ENCODE measurements around the gene ARPC2. TPM values are rescaled to one million over a fixed set of nuclear protein-coding genes. Genes with fewer than 3 reads are reported as not detected.

Gene ARPC2
- total and polyA plus RNA-seq, 2 donors, result 292 to 368 TPM

GRCh38 chr2:218293715-218294429 lies 76.9 kb downstream of the ARPC2 start:
- DNase-seq (ENCODE audit: low read depth in 6 of 9, low spot score in 9 of 9), result no peak
- H3K4me3 ChIP-seq (ENCODE audit: low read length in 2 of 2), result no peak overlapping the region
- no peaks in the 10 kb centered on the region for H3K9me3 ChIP-seq (ENCODE audit: control insufficient read depth in 2 of 2, insufficient read depth in 1 of 2, low read length in 1 of 2)
- H3K4me1 ChIP-seq (ENCODE audit: control insufficient read depth in 2 of 2, insufficient read depth in 2 of 2, low read length in 2 of 2), result peaks cover 26 to 42% of the 10 kb centered on the region in 2 donors
- 73% methylated on average over 5 of the region's 5 CpGs for WGBS
- no peak overlapping the region for H3K27ac ChIP-seq (ENCODE audit: low read depth in 1 of 2, low read length in 1 of 2)
- H3K36me3 ChIP-seq (ENCODE audit: control insufficient read depth in 2 of 2, insufficient read depth in 2 of 2, low read length in 1 of 2), result no peaks in the 10 kb centered on the region
- no peaks in the 10 kb centered on the region for H3K27me3 ChIP-seq (ENCODE audit: control insufficient read depth in 2 of 2, insufficient read depth in 1 of 2, low read length in 1 of 2)

- Histone ChIP-seq H3K27me3 (ENCODE audit: control insufficient read depth in 2 of 2, insufficient read depth in 1 of 2, low read length in 1 of 2) (no peaks in the 10 kb centered on the region), H3K4me1 (ENCODE audit: control insufficient read depth in 2 of 2, insufficient read depth in 2 of 2, low read length in 2 of 2) (peaks cover 26 to 35% of the 10 kb centered on the region in 2 donors), H3K4me3 (ENCODE audit: low read length in 2 of 2) (no peak overlapping the region), H3K27ac (ENCODE audit: low read depth in 1 of 2, low read length in 1 of 2) (peak overlapping the region in 1 of 2 donors; percentile 60), H3K36me3 (ENCODE audit: control insufficient read depth in 2 of 2, insufficient read depth in 2 of 2, low read length in 1 of 2) (no peaks in the 10 kb centered on the region), H3K9me3 (ENCODE audit: control insufficient read depth in 2 of 2, insufficient read depth in 1 of 2, low read length in 1 of 2) (no peaks in the 10 kb centered on the region)
- 91% methylated on average over 5 of the region's 5 CpGs for WGBS
- DNase-seq (ENCODE audit: low read depth in 6 of 9, low spot score in 9 of 9), result no peak
Observed at GRCh38 chr2:218294430-218295022, 77.5 kb downstream of the ARPC2 start.

DNA sequence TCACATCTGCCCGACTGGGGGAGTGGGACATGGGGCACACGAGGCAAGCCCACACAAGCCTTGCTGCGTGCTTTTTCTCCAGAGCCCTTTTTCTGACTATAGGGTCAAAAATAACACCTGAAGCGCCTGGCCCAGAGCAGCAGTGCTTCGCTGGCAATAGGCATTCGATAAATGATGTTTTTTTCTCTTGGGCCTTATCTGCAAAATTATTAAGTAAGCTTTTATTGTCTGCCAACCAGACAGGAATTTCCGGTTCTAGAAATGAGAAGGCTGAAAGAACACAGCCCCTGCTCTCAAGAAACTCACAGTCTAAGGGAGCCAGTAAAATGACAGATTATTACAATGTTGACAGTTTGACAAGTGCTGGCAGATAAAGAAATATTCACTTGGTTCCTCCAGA lies 78.0 kb downstream of the ARPC2 start:
- no peak for DNase-seq (ENCODE audit: low read depth in 6 of 9, low spot score in 9 of 9)
- Histone ChIP-seq H3K27me3 (ENCODE audit: control insufficient read depth in 2 of 2, insufficient read depth in 1 of 2, low read length in 1 of 2) (no peaks in the 10 kb centered on the region), H3K4me1 (ENCODE audit: control insufficient read depth in 2 of 2, insufficient read depth in 2 of 2, low read length in 2 of 2) (peaks cover 21 to 30% of the 10 kb centered on the region in 2 donors), H3K27ac (ENCODE audit: low read depth in 1 of 2, low read length in 1 of 2) (peak overlapping the region in 1 of 2 donors; percentile 60), H3K9me3 (ENCODE audit: control insufficient read depth in 2 of 2, insufficient read depth in 1 of 2, low read length in 1 of 2) (no peaks in the 10 kb centered on the region), H3K4me3 (ENCODE audit: low read length in 2 of 2) (no peak overlapping the region), H3K36me3 (ENCODE audit: control insufficient read depth in 2 of 2, insufficient read depth in 2 of 2, low read length in 1 of 2) (no peaks in the 10 kb centered on the region)
- 95% methylated on average over 7 of the region's 7 CpGs for WGBS

DNA sequence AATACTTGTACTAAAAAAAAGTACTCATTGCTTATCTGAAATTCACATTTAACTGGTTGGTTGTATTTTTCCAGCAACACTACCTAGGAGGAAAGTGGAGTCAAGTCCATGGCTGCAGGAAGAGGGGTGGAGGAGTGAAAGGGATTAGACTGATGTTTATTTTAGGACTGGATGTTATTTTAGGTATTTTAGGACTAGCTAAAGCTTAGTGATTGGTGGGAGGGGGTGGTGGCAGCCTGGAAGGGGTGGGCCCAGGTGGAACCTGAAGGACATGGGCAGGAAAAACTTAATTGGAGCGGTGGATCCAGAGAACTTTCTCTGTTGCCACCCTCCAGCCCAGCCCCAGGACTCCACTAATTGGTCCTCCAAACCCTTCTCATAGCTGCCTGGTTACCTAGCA lies 79.2 kb downstream of the ARPC2 start:
- WGBS, result 93% methylated on average over 1 of the region's 1 CpG
- Histone ChIP-seq H3K9me3 (ENCODE audit: control insufficient read depth in 2 of 2, insufficient read depth in 1 of 2, low read length in 1 of 2) (no peaks in the 10 kb centered on the region), H3K4me1 (ENCODE audit: control insufficient read depth in 2 of 2, insufficient read depth in 2 of 2, low read length in 2 of 2) (peaks cover 9 to 21% of the 10 kb centered on the region in 2 donors), H3K27me3 (ENCODE audit: control insufficient read depth in 2 of 2, insufficient read depth in 1 of 2, low read length in 1 of 2) (no peaks in the 10 kb centered on the region), H3K36me3 (ENCODE audit: control insufficient read depth in 2 of 2, insufficient read depth in 2 of 2, low read length in 1 of 2) (no peaks in the 10 kb centered on the region), H3K27ac (ENCODE audit: low read depth in 1 of 2, low read length in 1 of 2) (no peak overlapping the region), H3K4me3 (ENCODE audit: low read length in 2 of 2) (no peak overlapping the region)
- DNase-seq (ENCODE audit: low read depth in 6 of 9, low spot score in 9 of 9), result no peak

- no peak for DNase-seq (ENCODE audit: low read depth in 6 of 9, low spot score in 9 of 9)
- no peaks in the 10 kb centered on the region for H3K9me3 ChIP-seq (ENCODE audit: control insufficient read depth in 2 of 2, insufficient read depth in 1 of 2, low read length in 1 of 2)
- H3K4me1 ChIP-seq (ENCODE audit: control insufficient read depth in 2 of 2, insufficient read depth in 2 of 2, low read length in 2 of 2), result peaks cover 3 to 15% of the 10 kb centered on the region in 2 donors
- H3K27ac ChIP-seq (ENCODE audit: low read depth in 1 of 2, low read length in 1 of 2), result no peak overlapping the region
- WGBS, result 93% methylated on average over 7 of the region's 7 CpGs
- no peak overlapping the region for H3K4me3 ChIP-seq (ENCODE audit: low read length in 2 of 2)
- no peaks in the 10 kb centered on the region for H3K36me3 ChIP-seq (ENCODE audit: control insufficient read depth in 2 of 2, insufficient read depth in 2 of 2, low read length in 1 of 2)
- H3K27me3 ChIP-seq (ENCODE audit: control insufficient read depth in 2 of 2, insufficient read depth in 1 of 2, low read length in 1 of 2), result no peaks in the 10 kb centered on the region
Observed at GRCh38 chr2:218296847-218297246, 79.9 kb downstream of the ARPC2 start.

- DNase-seq (ENCODE audit: low read depth in 6 of 9, low spot score in 9 of 9), result no peak
- Histone ChIP-seq H3K27me3 (ENCODE audit: control insufficient read depth in 2 of 2, insufficient read depth in 1 of 2, low read length in 1 of 2) (no peaks in the 10 kb centered on the region), H3K36me3 (ENCODE audit: control insufficient read depth in 2 of 2, insufficient read depth in 2 of 2, low read length in 1 of 2) (no peaks in the 10 kb centered on the region), H3K4me1 (ENCODE audit: control insufficient read depth in 2 of 2, insufficient read depth in 2 of 2, low read length in 2 of 2) (peaks cover 2 to 10% of the 10 kb centered on the region in 2 donors), H3K9me3 (ENCODE audit: control insufficient read depth in 2 of 2, insufficient read depth in 1 of 2, low read length in 1 of 2) (no peaks in the 10 kb centered on the region), H3K4me3 (ENCODE audit: low read length in 2 of 2) (no peak overlapping the region), H3K27ac (ENCODE audit: low read depth in 1 of 2, low read length in 1 of 2) (no peak overlapping the region)
- WGBS, result 95% methylated on average over 6 of the region's 6 CpGs
Observed at GRCh38 chr2:218298314-218298875, 81.4 kb downstream of the ARPC2 start.

- Histone ChIP-seq H3K36me3 (ENCODE audit: control insufficient read depth in 2 of 2, insufficient read depth in 2 of 2, low read length in 1 of 2) (no peaks in the 10 kb centered on the region), H3K9me3 (ENCODE audit: control insufficient read depth in 2 of 2, insufficient read depth in 1 of 2, low read length in 1 of 2) (no peaks in the 10 kb centered on the region), H3K27ac (ENCODE audit: low read depth in 1 of 2, low read length in 1 of 2) (no peak overlapping the region), H3K4me1 (ENCODE audit: control insufficient read depth in 2 of 2, insufficient read depth in 2 of 2, low read length in 2 of 2) (peaks cover 0 to 4% of the 10 kb centered on the region in 2 donors), H3K27me3 (ENCODE audit: control insufficient read depth in 2 of 2, insufficient read depth in 1 of 2, low read length in 1 of 2) (no peaks in the 10 kb centered on the region), H3K4me3 (ENCODE audit: low read length in 2 of 2) (no peak overlapping the region)
- DNase-seq (ENCODE audit: low read depth in 6 of 9, low spot score in 9 of 9), result no peak
- WGBS, result 98% methylated on average over 4 of the region's 4 CpGs
Observed at GRCh38 chr2:218300141-218300540, 83.2 kb downstream of the ARPC2 start.

DNA sequence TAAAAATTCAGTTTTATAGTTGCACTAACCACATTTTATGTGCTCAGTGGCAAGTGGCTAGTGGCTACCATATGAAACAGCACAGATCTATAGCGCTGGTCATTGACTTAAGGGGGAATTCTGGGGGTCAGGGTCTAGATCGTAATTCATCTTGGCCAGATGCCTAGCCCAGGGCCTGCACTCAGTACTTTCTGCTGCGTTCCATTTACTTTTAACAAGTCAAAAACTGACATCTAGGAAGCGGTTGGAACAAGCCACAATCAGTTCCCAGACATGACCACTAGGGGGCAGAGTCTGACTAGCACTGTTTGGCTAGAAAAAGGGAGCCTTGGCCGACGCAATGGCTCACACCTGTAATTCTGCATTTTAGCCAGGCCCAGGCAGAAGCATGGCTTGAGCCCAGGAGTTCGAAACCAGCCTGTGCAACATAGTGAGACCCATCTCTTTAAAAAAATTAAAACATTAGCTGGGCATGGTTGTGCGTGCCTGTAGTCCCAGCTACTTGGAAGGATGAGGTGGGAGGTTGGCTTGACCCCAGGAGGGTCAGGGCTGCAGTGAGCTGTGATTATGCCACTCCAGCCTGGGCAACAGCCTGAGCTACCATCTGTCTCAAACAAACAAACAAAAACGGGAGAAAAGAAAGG lies 84.3 kb downstream of the ARPC2 start:
- DNase-seq (ENCODE audit: low read depth in 6 of 9, low spot score in 9 of 9), result peak; percentile 72 to 96 (median 93)
- WGBS, result 19% methylated on average over 9 of the region's 9 CpGs
- H3K27me3 ChIP-seq (ENCODE audit: control insufficient read depth in 2 of 2, insufficient read depth in 1 of 2, low read length in 1 of 2), result no peaks in the 10 kb centered on the region
- peaks cover 0 to 4% of the 10 kb centered on the region in 2 donors for H3K4me1 ChIP-seq (ENCODE audit: control insufficient read depth in 2 of 2, insufficient read depth in 2 of 2, low read length in 2 of 2)
- no peak overlapping the region for H3K4me3 ChIP-seq (ENCODE audit: low read length in 2 of 2)
- H3K27ac ChIP-seq (ENCODE audit: low read depth in 1 of 2, low read length in 1 of 2), result no peak overlapping the region
- no peaks in the 10 kb centered on the region for H3K9me3 ChIP-seq (ENCODE audit: control insufficient read depth in 2 of 2, insufficient read depth in 1 of 2, low read length in 1 of 2)
- no peaks in the 10 kb centered on the region for H3K36me3 ChIP-seq (ENCODE audit: control insufficient read depth in 2 of 2, insufficient read depth in 2 of 2, low read length in 1 of 2)

Data from thymus (tissue), 11 donors.